ENCODE measurements around the gene TMEM132C. TPM values are rescaled to one million over a fixed set of nuclear protein-coding genes. Genes with fewer than 3 reads are reported as not detected.
A peak's percentile ranks its signal among the peaks of the same experiment; 100 is the strongest.

TMEM132C gene
- total RNA-seq, 4 donors from 2014 or later: 0.13 to 7.6 (median 0.37) TPM

DNA sequence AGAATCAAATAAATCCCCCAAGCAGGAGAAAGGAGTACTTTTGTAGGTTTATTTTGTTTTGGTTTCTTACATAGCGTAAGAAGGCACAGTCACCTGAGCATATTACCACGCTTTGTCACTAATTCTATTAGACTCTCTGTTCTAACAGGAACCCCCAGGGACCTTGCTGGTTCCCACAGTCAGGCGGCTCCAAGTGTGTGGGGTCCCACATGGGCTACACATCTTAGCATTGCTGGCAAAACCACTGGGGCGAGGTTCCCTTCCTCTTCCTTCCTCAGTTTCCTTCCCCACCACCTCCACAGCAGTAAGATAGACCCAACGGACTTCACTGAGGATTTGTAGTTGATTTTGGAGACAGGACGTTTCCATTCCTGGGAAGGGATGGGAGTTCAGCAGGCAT lies 49.1 kb downstream of the TMEM132C start:
- H3K9me3 ChIP-seq: peaks cover 0 to 2% (median 0%) of the 10 kb centered on the region in 3 donors
- no peaks in the 10 kb centered on the region for H3K36me3 ChIP-seq
- H3K4me3 ChIP-seq: no peak overlapping the region
- WGBS, 2 donors: 51 to 63% methylated on average over 4 of the region's 6 CpGs
- no peak for TF ChIP-seq POLR2A (IDR thresholded peaks at IDR 0.05)
- TF ChIP-seq, protein P1, sequence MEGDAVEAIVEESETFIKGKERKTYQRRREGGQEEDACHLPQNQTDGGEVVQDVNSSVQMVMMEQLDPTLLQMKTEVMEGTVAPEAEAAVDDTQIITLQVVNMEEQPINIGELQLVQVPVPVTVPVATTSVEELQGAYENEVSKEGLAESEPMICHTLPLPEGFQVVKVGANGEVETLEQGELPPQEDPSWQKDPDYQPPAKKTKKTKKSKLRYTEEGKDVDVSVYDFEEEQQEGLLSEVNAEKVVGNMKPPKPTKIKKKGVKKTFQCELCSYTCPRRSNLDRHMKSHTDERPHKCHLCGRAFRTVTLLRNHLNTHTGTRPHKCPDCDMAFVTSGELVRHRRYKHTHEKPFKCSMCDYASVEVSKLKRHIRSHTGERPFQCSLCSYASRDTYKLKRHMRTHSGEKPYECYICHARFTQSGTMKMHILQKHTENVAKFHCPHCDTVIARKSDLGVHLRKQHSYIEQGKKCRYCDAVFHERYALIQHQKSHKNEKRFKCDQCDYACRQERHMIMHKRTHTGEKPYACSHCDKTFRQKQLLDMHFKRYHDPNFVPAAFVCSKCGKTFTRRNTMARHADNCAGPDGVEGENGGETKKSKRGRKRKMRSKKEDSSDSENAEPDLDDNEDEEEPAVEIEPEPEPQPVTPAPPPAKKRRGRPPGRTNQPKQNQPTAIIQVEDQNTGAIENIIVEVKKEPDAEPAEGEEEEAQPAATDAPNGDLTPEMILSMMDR (IDR thresholded peaks at IDR 0.05): no peak
- peaks cover 0 to 11% (median 0%) of the 10 kb centered on the region in 3 donors for H3K4me1 ChIP-seq
- no peak for DNase-seq
- intact Hi-C loops (cut with DNase I): no loop called here
- peak overlapping the region in 1 of 4 donors; percentile 26 for H3K27ac ChIP-seq
- no peaks in the 10 kb centered on the region for H3K27me3 ChIP-seq

DNA sequence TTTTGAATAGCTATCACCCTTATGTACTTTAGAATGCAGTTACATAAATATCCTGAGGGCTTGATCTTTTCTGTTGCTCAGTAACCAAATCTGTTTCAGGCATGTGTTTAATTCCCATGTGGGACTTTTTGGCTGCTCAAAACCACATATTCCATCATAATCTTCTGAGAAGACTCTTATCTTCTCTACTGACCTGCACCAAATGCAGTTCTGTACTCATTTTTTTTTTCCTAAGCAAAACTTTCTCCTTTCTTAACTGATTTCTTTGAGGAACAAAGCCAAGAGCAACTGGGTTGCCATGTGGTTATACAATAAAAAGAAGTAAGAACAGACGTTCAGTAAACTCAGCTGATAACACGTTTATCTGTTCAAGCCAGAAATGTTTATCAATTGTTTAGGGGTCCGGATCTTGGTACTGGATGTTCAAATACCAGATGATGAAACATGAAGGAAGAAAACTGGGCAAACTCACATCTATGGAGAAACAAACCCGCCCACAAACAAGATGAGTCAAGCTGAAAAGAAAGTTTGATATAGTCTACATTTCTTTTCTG lies 50.1 kb downstream of the TMEM132C start:
- Histone ChIP-seq H3K9me3 (peaks cover 0 to 2% (median 0%) of the 10 kb centered on the region in 3 donors), H3K36me3 (no peaks in the 10 kb centered on the region), H3K27me3 (no peaks in the 10 kb centered on the region), H3K4me3 (no peak overlapping the region), H3K4me1 (peaks cover 0 to 11% (median 0%) of the 10 kb centered on the region in 3 donors), H3K27ac (peak overlapping the region in 3 of 4 donors; percentile 17 to 51 (median 28))
- 12 to 14% methylated on average over 4 of the region's 4 CpGs for WGBS, 2 donors
- DNase-seq: no peak
- no peak for TF ChIP-seq POLR2A (IDR thresholded peaks at IDR 0.05)
- TF ChIP-seq, protein P1 (IDR thresholded peaks at IDR 0.05): no peak
- intact Hi-C loops (cut with DNase I): no loop called here

DNA sequence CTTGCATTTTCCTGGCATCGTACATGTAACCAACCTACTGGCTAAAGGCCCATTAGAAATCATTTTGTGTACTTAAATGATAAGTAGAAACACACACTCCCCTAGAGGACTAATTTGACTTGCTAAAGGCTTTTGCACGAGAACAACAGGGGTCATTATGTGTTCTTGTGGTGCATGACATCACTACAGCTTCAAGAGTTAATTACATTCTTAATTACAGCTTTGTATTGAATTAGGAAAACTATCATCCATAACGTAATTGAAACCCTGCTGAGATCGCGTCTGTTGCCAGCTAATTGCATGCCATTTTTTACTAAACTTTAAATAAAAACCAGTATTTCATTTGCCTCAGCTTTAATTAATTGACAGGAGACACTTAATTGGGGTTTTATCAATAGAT lies 51.4 kb downstream of the TMEM132C start:
- H3K9me3 ChIP-seq: peaks cover 0 to 2% (median 0%) of the 10 kb centered on the region in 3 donors
- no peak overlapping the region for H3K27ac ChIP-seq
- TF ChIP-seq POLR2A (IDR thresholded peaks at IDR 0.05): no peak
- TF ChIP-seq, protein P1 (IDR thresholded peaks at IDR 0.05): no peak
- no peaks in the 10 kb centered on the region for H3K36me3 ChIP-seq
- H3K4me3 ChIP-seq: no peak overlapping the region
- 57 to 58% methylated on average over 5 of the region's 5 CpGs for WGBS, 2 donors
- no peaks in the 10 kb centered on the region for H3K27me3 ChIP-seq
- peaks cover 0 to 11% (median 0%) of the 10 kb centered on the region in 3 donors for H3K4me1 ChIP-seq
- intact Hi-C loops (cut with DNase I): no loop called here
- no peak for DNase-seq

DNA sequence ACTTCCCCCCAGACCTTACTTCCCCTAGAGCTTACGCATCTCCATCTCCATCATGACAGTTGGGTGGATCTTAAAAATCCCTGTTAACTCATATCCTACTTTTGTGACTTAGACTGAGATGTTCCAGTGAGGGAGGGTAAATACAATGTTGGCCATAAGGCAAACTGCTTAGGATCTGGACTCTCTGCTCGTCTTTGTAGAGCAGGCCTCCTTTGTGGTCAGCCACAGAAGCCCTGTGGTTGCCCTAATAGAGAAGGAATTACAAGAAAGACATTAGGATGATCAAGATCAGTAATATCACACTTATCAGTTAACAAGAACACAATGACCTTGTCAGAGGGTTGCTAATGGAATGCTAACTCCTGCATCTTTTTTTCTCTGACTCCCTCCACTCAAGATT lies 52.0 kb downstream of the TMEM132C start:
- H3K4me1 ChIP-seq: peaks cover 0 to 11% (median 0%) of the 10 kb centered on the region in 3 donors
- peaks cover 0 to 4% (median 2%) of the 10 kb centered on the region in 3 donors for H3K9me3 ChIP-seq
- no peak for DNase-seq
- H3K4me3 ChIP-seq: no peak overlapping the region
- no peak overlapping the region for H3K27ac ChIP-seq
- no peaks in the 10 kb centered on the region for H3K27me3 ChIP-seq
- 43 to 75% methylated on average over 2 of the region's 2 CpGs for WGBS, 2 donors
- H3K36me3 ChIP-seq: no peaks in the 10 kb centered on the region
- intact Hi-C loops (cut with DNase I): no loop called here
- TF ChIP-seq, protein P1 (IDR thresholded peaks at IDR 0.05): no peak
- TF ChIP-seq POLR2A (IDR thresholded peaks at IDR 0.05): no peak

DNA sequence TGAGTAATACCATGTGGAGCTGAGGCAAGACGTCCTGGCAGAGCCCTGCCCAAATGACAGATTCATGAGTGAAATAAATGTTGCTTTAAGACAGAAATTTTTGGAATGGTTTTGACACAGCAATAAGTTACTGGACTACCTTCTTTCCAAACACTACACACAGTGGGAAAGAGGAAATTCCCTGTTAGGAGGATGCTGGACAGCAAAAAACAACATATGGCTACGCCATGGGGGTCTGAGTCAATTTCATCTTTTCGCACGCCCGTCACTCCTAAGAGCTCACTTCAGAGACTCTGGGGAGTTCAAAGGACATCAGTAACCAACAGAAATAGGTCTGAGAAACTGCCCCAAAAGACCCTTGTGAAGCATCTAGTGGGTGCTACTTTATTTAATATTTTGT lies 55.4 kb downstream of the TMEM132C start:
- TF ChIP-seq, protein P1 (IDR thresholded peaks at IDR 0.05): no peak
- TF ChIP-seq POLR2A (IDR thresholded peaks at IDR 0.05): no peak
- H3K4me3 ChIP-seq: no peak overlapping the region
- intact Hi-C loops (cut with DNase I): no loop called here
- no peak overlapping the region for H3K27ac ChIP-seq
- peaks cover 0 to 4% (median 2%) of the 10 kb centered on the region in 3 donors for H3K9me3 ChIP-seq
- H3K36me3 ChIP-seq: no peaks in the 10 kb centered on the region
- 82 to 86% methylated on average over 5 of the region's 5 CpGs for WGBS, 2 donors
- no peaks in the 10 kb centered on the region for H3K27me3 ChIP-seq
- no peaks in the 10 kb centered on the region for H3K4me1 ChIP-seq
- no peak for DNase-seq

Data from esophagus squamous epithelium (tissue), 5 donors.